PC-9 (cell line): ENCODE results near the gene ZC3H12C. TPM values are rescaled to one million over a fixed set of nuclear protein-coding genes. Genes with fewer than 3 reads are reported as not detected.

Source experiments
- BruUV-seq: library from RNA; stranded (reverse); fragments of 400-500 nt; replicated peaks from 2 replicates; lab custom pipeline; 2021; lab: Mats Ljungman, UMichigan
- CTCF ChIA-PET: fragments of 300-600 bp; sonication (Branson Sonifier 250); formaldehyde crosslinking; loops from one replicate; lab custom pipeline; 2022; ENCODE audit warnings: antibody characterized with exemption; lab: Charles Lee
- POLR2A ChIA-PET: fragments of 300-600 bp; sonication (Branson Sonifier 250); formaldehyde crosslinking; loops from one replicate; lab custom pipeline; 2022; ENCODE audit warnings: antibody characterized with exemption; ENCODE audit not compliant: unreplicated experiment; lab: Charles Lee
- DNase-seq, 2 experiments: peaks; one replicate each; pipeline versions ENCODE4 v3.0.0 to v3.0.0-alpha.2; 2015 to 2022; ENCODE audit warnings: mixed read lengths in 1 of 2
- H2AFZ ChIP-seq: fragments of 200-600 bp; sonication (generic); 2 replicates; pipeline ENCODE4 v1.8.1; 2017; ENCODE audit warnings: antibody characterized with exemption
- H3F3A ChIP-seq: fragments of 200-600 bp; sonication (generic); 2 replicates; pipeline ENCODE4 v1.8.1; 2017; ENCODE audit warnings: antibody characterized with exemption, mild to moderate bottlenecking, low read depth; ENCODE audit not compliant: insufficient read depth
- H3K27ac ChIP-seq: fragments of 200-600 bp; sonication (generic); 2 replicates; pipeline ENCODE4 v1.6.1; 2016; ENCODE audit warnings: mixed run types
- H3K27me3 ChIP-seq: fragments of 200-600 bp; sonication (generic); 2 replicates; pipeline ENCODE4 v1.6.1; 2016; ENCODE audit warnings: low read depth, mixed run types; ENCODE audit not compliant: insufficient read depth
- H3K36me3 ChIP-seq: fragments of 200-600 bp; sonication (generic); 2 replicates; pipeline ENCODE4 v1.6.1; 2016; ENCODE audit warnings: low read depth, mixed run types
- H3K4me1 ChIP-seq: fragments of 200-600 bp; sonication (generic); replicated peaks from 2 replicates; pipeline ENCODE4 v1.6.1; 2016; ENCODE audit warnings: mixed run types; ENCODE audit not compliant: insufficient read depth
- H3K4me2 ChIP-seq: fragments of 200-600 bp; sonication (generic); 2 replicates; pipeline ENCODE4 v1.6.1; 2017; ENCODE audit warnings: mixed run types
- H3K4me3 ChIP-seq: fragments of 200-600 bp; sonication (generic); 2 replicates; pipeline ENCODE4 v1.6.1; 2016; ENCODE audit warnings: mixed run types
- H3K79me2 ChIP-seq: fragments of 200-600 bp; sonication (generic); 2 replicates; pipeline ENCODE4 v1.6.1; 2017; ENCODE audit warnings: low read depth, mixed run types
- H3K9me2 ChIP-seq: fragments of 200-600 bp; sonication (generic); 2 replicates; pipeline ENCODE4 v1.8.1; 2017; ENCODE audit warnings: mild to moderate bottlenecking; ENCODE audit not compliant: insufficient read depth
- H3K9me3 ChIP-seq: fragments of 200-600 bp; sonication (generic); 2 replicates; pipeline ENCODE4 v1.8.1; 2016; ENCODE audit warnings: low read depth; ENCODE audit not compliant: insufficient read depth
- H4K20me1 ChIP-seq: fragments of 200-600 bp; sonication (generic); 2 replicates; pipeline ENCODE4 v1.8.1; 2017; ENCODE audit not compliant: insufficient read depth
- EZH2 ChIP-seq: fragments of 200-600 bp; sonication (generic); IDR thresholded peaks from 2 replicates; pipeline ENCODE4 v1.8.0; 2017; ENCODE audit warnings: antibody characterized with exemption, low read depth
- intact Hi-C: fragments of 100-400 bp; cut with micrococcal nuclease; formaldehyde crosslinking; loops from one replicate; pipeline ENCODE4 v1.10.0; 2022; ENCODE audit not compliant: unreplicated experiment
- total RNA-seq: library from RNA; stranded (reverse); gene quantifications from 2 replicates; pipeline ENCODE4 v1.2.3, GENCODE V29; 2021
- TF ChIP-seq, protein P1 (sequence below): fragments of 200-600 bp; sonication (generic); conservative IDR thresholded peaks from 2 replicates; pipeline ENCODE4 v1.6.1; 2017; ENCODE audit warnings: mixed run types, antibody characterized with exemption, mild to moderate bottlenecking, moderate library complexity

ZC3H12C gene
- total RNA-seq, 1 experiment from 2014 or later: 12.4 TPM

DNA sequence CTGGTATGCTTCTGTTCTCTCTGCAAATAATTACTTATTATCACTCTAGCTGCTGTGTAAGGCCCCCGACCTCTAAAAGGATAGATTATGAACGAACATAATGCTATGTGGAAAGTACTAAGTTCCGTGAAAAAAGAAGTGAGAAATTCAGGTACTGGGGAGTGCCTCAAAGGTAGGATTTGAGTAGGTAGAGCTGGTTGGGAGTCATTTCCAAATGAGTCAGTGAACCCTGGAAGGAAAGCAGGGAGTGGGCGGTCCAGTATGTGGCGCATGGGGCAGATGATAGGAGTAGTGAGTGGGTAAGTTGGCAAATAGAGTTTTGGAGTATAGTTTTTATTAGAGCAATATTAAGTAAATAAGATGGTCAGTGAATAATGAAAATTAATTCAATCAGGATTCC lies 2.4 kb downstream of the ZC3H12C start:
- Histone ChIP-seq H4K20me1 (peaks cover 3% of the 10 kb centered on the region; the same call in 1 of the 2 replicates), H3K27ac (peak overlapping the region; percentile 72), H3K4me3 (peak overlapping the region; percentile 68; the same call in 1 of the 2 replicates), H3K9me2 (no peaks in the 10 kb centered on the region), H3K27me3 (no peaks in the 10 kb centered on the region), H3K4me1 (peaks cover 61% of the 10 kb centered on the region), H3K9me3 (no peaks in the 10 kb centered on the region), H3K79me2 (peaks cover 80% of the 10 kb centered on the region), H3K4me2 (peak overlapping the region; percentile 79), H2AFZ (no peak overlapping the region), H3K36me3 (0 out of 2 replicates have a peak, but pooled peaks cover 4% of the 10 kb centered on the region), H3F3A (peaks cover 17% of the 10 kb centered on the region)
- TF ChIP-seq, protein P1, sequence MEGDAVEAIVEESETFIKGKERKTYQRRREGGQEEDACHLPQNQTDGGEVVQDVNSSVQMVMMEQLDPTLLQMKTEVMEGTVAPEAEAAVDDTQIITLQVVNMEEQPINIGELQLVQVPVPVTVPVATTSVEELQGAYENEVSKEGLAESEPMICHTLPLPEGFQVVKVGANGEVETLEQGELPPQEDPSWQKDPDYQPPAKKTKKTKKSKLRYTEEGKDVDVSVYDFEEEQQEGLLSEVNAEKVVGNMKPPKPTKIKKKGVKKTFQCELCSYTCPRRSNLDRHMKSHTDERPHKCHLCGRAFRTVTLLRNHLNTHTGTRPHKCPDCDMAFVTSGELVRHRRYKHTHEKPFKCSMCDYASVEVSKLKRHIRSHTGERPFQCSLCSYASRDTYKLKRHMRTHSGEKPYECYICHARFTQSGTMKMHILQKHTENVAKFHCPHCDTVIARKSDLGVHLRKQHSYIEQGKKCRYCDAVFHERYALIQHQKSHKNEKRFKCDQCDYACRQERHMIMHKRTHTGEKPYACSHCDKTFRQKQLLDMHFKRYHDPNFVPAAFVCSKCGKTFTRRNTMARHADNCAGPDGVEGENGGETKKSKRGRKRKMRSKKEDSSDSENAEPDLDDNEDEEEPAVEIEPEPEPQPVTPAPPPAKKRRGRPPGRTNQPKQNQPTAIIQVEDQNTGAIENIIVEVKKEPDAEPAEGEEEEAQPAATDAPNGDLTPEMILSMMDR: no peak
- no peak for TF ChIP-seq EZH2
- intact Hi-C loops: loop anchor here (10.0 kb wide), 1 partner anchor 199 kb away; the partner anchor contains the start of gene RDX
- DNase-seq: peak; percentile 40 to 52
- no TSS peak for BruUV-seq
- CTCF ChIA-PET: no interaction called here
- POLR2A ChIA-PET: interaction anchor here (0.6 kb wide), 1 partner anchor 112 kb away, joined by 6 read pairs; no protein-coding TSS in a partner anchor

DNA sequence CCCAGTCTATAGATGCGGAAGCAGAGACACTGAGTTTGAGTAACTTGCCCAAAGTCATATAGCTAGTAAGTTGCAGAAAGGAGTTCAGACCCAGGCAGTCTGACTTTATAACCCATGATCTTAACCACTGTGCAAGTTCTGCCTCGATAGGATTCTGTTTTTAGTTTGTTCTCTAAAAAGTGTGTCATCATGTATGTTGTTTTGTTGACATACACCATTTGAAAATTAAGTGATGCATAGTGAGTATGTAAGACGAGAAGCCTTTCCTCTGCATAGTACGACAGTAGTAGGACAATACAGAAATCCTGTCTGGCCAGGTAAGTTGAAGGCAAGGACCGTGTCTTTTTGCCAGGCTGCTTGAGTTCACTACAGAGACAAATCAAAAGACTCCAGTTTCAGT lies 3.3 kb downstream of the ZC3H12C start:
- no peaks in the 10 kb centered on the region; the same call in 1 of the 2 replicates for H3K9me3 ChIP-seq
- DNase-seq: peak in 1 of 2 experiments; percentile 28
- H3K27ac ChIP-seq: no peak overlapping the region
- H3K4me3 ChIP-seq: 0 out of 2 replicates have a peak overlapping the region, but pooled peaks have one; percentile 68
- H2AFZ ChIP-seq: no peak overlapping the region
- BruUV-seq: no TSS peak
- H3K9me2 ChIP-seq: no peaks in the 10 kb centered on the region
- CTCF ChIA-PET: no interaction called here
- peaks cover 88% of the 10 kb centered on the region for H3K79me2 ChIP-seq
- POLR2A ChIA-PET: no interaction called here
- TF ChIP-seq, protein P1: no peak
- TF ChIP-seq EZH2: no peak
- 0 out of 2 replicates have a peak, but pooled peaks cover 10% of the 10 kb centered on the region for H3K36me3 ChIP-seq
- intact Hi-C loops: loop anchor here (10.0 kb wide), 1 partner anchor 198 kb away; the partner anchor contains the start of gene RDX
- peaks cover 57% of the 10 kb centered on the region for H3K4me1 ChIP-seq
- H3K27me3 ChIP-seq: no peaks in the 10 kb centered on the region
- H3K4me2 ChIP-seq: peak overlapping the region; percentile 79
- H3F3A ChIP-seq: peaks cover 14% of the 10 kb centered on the region
- H4K20me1 ChIP-seq: peaks cover 3% of the 10 kb centered on the region; the same call in 1 of the 2 replicates

DNA sequence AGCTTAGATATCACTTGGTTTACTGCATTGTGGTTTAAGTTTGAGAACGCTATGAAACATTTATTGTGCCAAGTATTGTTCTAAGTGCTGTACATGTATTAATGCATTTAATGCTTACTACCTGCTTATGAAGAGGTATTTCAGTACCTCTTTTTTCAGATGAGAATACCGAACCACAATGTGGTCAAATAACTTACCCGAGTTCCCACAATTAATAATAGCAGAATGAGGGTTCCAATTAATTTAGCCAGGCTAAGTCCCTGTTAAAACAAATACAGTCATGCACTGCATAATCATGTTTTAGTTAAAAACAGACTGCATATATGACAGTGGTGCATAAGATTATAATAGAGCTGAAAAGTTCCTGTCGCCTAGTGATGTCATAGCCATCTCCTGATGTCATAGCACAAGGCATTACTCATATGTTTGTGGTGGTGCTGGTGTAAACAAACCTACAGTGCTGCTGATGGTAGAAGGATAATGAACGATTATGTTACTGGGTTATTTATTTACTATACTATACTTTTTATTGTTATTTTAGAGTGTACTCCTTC lies 4.3 kb downstream of the ZC3H12C start:
- POLR2A ChIA-PET: no interaction called here
- Histone ChIP-seq H3K27me3 (no peaks in the 10 kb centered on the region), H3K4me3 (no peak overlapping the region), H3K4me2 (no peak overlapping the region; the same call in 1 of the 2 replicates), H3K4me1 (peaks cover 52% of the 10 kb centered on the region), H3K36me3 (0 out of 2 replicates have a peak, but pooled peaks cover 21% of the 10 kb centered on the region), H3K9me3 (no peaks in the 10 kb centered on the region; the same call in 1 of the 2 replicates), H3K79me2 (peaks cover 93% of the 10 kb centered on the region), H3K27ac (no peak overlapping the region), H3K9me2 (no peaks in the 10 kb centered on the region), H3F3A (peaks cover 14% of the 10 kb centered on the region), H4K20me1 (peaks cover 3% of the 10 kb centered on the region; the same call in 1 of the 2 replicates), H2AFZ (no peak overlapping the region)
- peak in 1 of 2 experiments; percentile 25 for DNase-seq
- TF ChIP-seq, protein P1: no peak
- intact Hi-C loops: loop anchor here (10.0 kb wide), 1 partner anchor 197 kb away; the partner anchor contains the start of gene RDX
- CTCF ChIA-PET: no interaction called here
- BruUV-seq: no TSS peak
